Omental fat pad (tissue), 4 donors: ENCODE data around the gene PAOX. TPM values are rescaled to one million over a fixed set of nuclear protein-coding genes. Genes with fewer than 3 reads are reported as not detected.
"Not testable (repeated sequence)": the region's sequence is repeated elsewhere in the genome, so short reads cannot be mapped to it uniquely, and the experiment has no call there.

Experiments
- ATAC-seq: fragments of 150-250 bp; one replicate; pipeline ENCODE4 v1.9.1; 2016; ENCODE audit warnings: mild to moderate bottlenecking, moderate library complexity; ENCODE audit not compliant: low FRiP score
- DNase-seq: peaks from one replicate; pipeline ENCODE4 v3.0.0-alpha.2; 2019; ENCODE audit warnings: low spot score
- CTCF ChIP-seq, 3 donors: fragments of 450-650 bp; IDR thresholded peaks; one replicate each; pipeline ENCODE4 v1.5.1; 2016 to 2017; ENCODE audit warnings: antibody characterized with exemption in 3 of 3, mild to moderate bottlenecking in 3 of 3, moderate library complexity in 2 of 3
- total RNA-seq, 4 donors: library from RNA; depleted of rRNA; stranded (reverse); fragments of >200 nt; gene quantifications; one replicate each; pipeline ENCODE4 v1.1.0, GENCODE V29; 2016

Gene PAOX
- total RNA-seq, 4 donors from 2014 or later: 3.8 to 7.7 (median 6.1) TPM

- no peak for TF ChIP-seq CTCF (IDR thresholded peaks at IDR 0.05)
- no peak for ATAC-seq
- no peak for DNase-seq
These were observed 972 bp downstream of the PAOX start for GRCh38 chr10:133379801-133380666.

GRCh38 chr10:133381036-133381435, 2.0 kb downstream of the PAOX start:
- ATAC-seq (no peak), DNase-seq (no peak)
- no peak for TF ChIP-seq CTCF (IDR thresholded peaks at IDR 0.05)

GRCh38 chr10:133383551-133383950, 4.5 kb downstream of the PAOX start:
- no peak for DNase-seq
- ATAC-seq: no peak
- no peak for TF ChIP-seq CTCF (IDR thresholded peaks at IDR 0.05)

- no peak for DNase-seq
These were observed 5.0 kb downstream of the PAOX start for GRCh38 chr10:133384071-133384470.

GRCh38 chr10:133385214-133385613, 6.2 kb downstream of the PAOX start:
- ATAC-seq (no peak), DNase-seq (no peak)
- TF ChIP-seq CTCF (IDR thresholded peaks at IDR 0.05): no peak

More at GRCh38 chr10:133384071-133384470, 5.0 kb downstream of the PAOX start:
- no peak for ATAC-seq
- no peak for TF ChIP-seq CTCF (IDR thresholded peaks at IDR 0.05)

- DNase-seq: not testable (repeated sequence)
These were observed 7.9 kb downstream of the PAOX start for GRCh38 chr10:133386951-133387350.

GRCh38 chr10:133388236-133388972, 9.3 kb downstream of the PAOX start:
- no peak for ATAC-seq
- DNase-seq: no peak
- TF ChIP-seq CTCF (IDR thresholded peaks at IDR 0.05): no peak

More at GRCh38 chr10:133386951-133387350, 7.9 kb downstream of the PAOX start:
- ATAC-seq: not testable (repeated sequence)
